Transverse colon (tissue), 4 donors: ENCODE data around the gene IGFBP1.

Experiments used
- EP300 ChIP-seq: sonication (generic); formaldehyde crosslinking; IDR thresholded peaks from one replicate; pipeline ENCODE4 v1.6.1; 2017; ENCODE audit warnings: antibody characterized with exemption, low read depth
- POLR2A ChIP-seq: fragments of 450-650 bp; IDR thresholded peaks from one replicate; pipeline ENCODE4 v1.6.1; 2016; ENCODE audit warnings: antibody characterized with exemption, mild to moderate bottlenecking, moderate library complexity
- POLR2AphosphoS5 ChIP-seq, 3 donors: sonication (generic); formaldehyde crosslinking; IDR thresholded peaks; one replicate each; pipeline ENCODE4 v1.6.1; 2016; ENCODE audit warnings: antibody characterized with exemption in 3 of 3
- TF ChIP-seq, protein P1 (sequence below), 5 experiments: fragments of 200-600 bp in 3 of 5; fragments of 450-650 bp in 2 of 5; sonication (generic) in 3 of 5; IDR thresholded peaks; 1 replicate in 2 of 5; 2 replicates in 3 of 5; pipeline ENCODE4 v1.5.1; 2016 to 2017; ENCODE audit warnings: antibody characterized with exemption in 5 of 5, inconsistent platforms in 3 of 5, mild to moderate bottlenecking in 2 of 5, moderate library complexity in 1 of 5

GRCh38 chr7:45938626-45939302 lies 50.5 kb downstream of the IGFBP1 start:
- no peak for TF ChIP-seq POLR2AphosphoS5 (IDR thresholded peaks at IDR 0.05)
- TF ChIP-seq, protein P1, sequence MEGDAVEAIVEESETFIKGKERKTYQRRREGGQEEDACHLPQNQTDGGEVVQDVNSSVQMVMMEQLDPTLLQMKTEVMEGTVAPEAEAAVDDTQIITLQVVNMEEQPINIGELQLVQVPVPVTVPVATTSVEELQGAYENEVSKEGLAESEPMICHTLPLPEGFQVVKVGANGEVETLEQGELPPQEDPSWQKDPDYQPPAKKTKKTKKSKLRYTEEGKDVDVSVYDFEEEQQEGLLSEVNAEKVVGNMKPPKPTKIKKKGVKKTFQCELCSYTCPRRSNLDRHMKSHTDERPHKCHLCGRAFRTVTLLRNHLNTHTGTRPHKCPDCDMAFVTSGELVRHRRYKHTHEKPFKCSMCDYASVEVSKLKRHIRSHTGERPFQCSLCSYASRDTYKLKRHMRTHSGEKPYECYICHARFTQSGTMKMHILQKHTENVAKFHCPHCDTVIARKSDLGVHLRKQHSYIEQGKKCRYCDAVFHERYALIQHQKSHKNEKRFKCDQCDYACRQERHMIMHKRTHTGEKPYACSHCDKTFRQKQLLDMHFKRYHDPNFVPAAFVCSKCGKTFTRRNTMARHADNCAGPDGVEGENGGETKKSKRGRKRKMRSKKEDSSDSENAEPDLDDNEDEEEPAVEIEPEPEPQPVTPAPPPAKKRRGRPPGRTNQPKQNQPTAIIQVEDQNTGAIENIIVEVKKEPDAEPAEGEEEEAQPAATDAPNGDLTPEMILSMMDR (IDR thresholded peaks at IDR 0.05) = no peak
- TF ChIP-seq POLR2A = no peak
- no peak for TF ChIP-seq EP300
